ENCODE results near the gene NT5C3B.
"Not testable (repeated sequence)": the region's sequence is repeated elsewhere in the genome, so short reads cannot be mapped to it uniquely, and the experiment has no call there.

- not testable (repeated sequence) for TF ChIP-seq CTCF (IDR thresholded peaks at IDR 0.05; ENCODE audit: poor library complexity); EZH2phosphoT487 (IDR thresholded peaks at IDR 0.05; ENCODE audit: low read depth, severe bottlenecking, unreplicated experiment); EZH2 (IDR thresholded peaks at IDR 0.05; ENCODE audit: borderline replicate concordance)
These were observed 15.3 kb upstream of the NT5C3B start for GRCh38 chr17:41851382-41851781.
